Prostate gland (tissue), 2 donors: Measurements from ENCODE around the gene CDR2. TPM values are rescaled to one million over a fixed set of nuclear protein-coding genes. Genes with fewer than 3 reads are reported as not detected.

Source experiments
- DNase-seq: peaks from one replicate; pipeline ENCODE4 v3.0.0-alpha.2; 2019; ENCODE audit warnings: low spot score
- H3K27ac ChIP-seq, 2 donors: fragments of 200-600 bp; sonication (generic); 2 replicates each; pipeline ENCODE4 v1.5.1; 2017 to 2019
- H3K27me3 ChIP-seq: fragments of 200-600 bp; sonication (generic); replicated peaks from 2 replicates; pipeline ENCODE4 v1.5.1; 2019; ENCODE audit not compliant: insufficient read depth
- H3K36me3 ChIP-seq, 2 donors: fragments of 200-600 bp; sonication (generic); 1 replicate in 1 of 2; 2 replicates in 1 of 2; pipeline versions ENCODE4 v1.5.1 to v1.8.1; 2017 to 2019
- H3K4me1 ChIP-seq: fragments of 200-600 bp; sonication (generic); replicated peaks from 2 replicates; pipeline ENCODE4 v1.5.1; 2019
- H3K4me3 ChIP-seq, 2 donors: fragments of 200-600 bp; sonication (generic); 2 replicates each; pipeline ENCODE4 v1.5.1; 2017 to 2019
- H3K9me3 ChIP-seq: fragments of 200-600 bp; sonication (generic); 2 replicates; pipeline ENCODE4 v1.5.1; 2017
- POLR2A ChIP-seq: fragments of 450-650 bp; IDR thresholded peaks from one replicate; pipeline ENCODE4 v1.6.1; 2016; ENCODE audit warnings: antibody characterized with exemption, mild to moderate bottlenecking
- POLR2AphosphoS5 ChIP-seq: sonication (generic); formaldehyde crosslinking; IDR thresholded peaks from one replicate; pipeline ENCODE4 v1.6.1; 2017; ENCODE audit warnings: antibody characterized with exemption
- WGBS: methylation state at CpG from one replicate; pipeline ENCODE4 v1.1.5; 2018; 5-methylcytosine and 5-hydroxymethylcytosine counted together
- intact Hi-C: fragments of 100-400 bp; cut with DNase I; formaldehyde crosslinking; loops from one replicate; pipeline ENCODE4 v1.14.2; 2022
- total RNA-seq, 2 donors: library from RNA; depleted of rRNA; stranded (reverse); fragments of >200 nt; gene quantifications; one replicate each; pipeline ENCODE4 v1.1.0, GENCODE V29; 2016
- TF ChIP-seq, protein P1 (sequence below), 4 experiments: fragments of 200-600 bp in 2 of 4; fragments of 450-650 bp in 2 of 4; sonication (generic) in 2 of 4; IDR thresholded peaks; 1 replicate in 3 of 4; 2 replicates in 1 of 4; pipeline ENCODE4 v1.5.1; 2016 to 2019; ENCODE audit warnings: antibody characterized with exemption in 4 of 4, mild to moderate bottlenecking in 2 of 4, moderate library complexity in 2 of 4

Gene CDR2
- total RNA-seq, 2 donors from 2014 or later: 24.5 to 31.9 TPM

DNA sequence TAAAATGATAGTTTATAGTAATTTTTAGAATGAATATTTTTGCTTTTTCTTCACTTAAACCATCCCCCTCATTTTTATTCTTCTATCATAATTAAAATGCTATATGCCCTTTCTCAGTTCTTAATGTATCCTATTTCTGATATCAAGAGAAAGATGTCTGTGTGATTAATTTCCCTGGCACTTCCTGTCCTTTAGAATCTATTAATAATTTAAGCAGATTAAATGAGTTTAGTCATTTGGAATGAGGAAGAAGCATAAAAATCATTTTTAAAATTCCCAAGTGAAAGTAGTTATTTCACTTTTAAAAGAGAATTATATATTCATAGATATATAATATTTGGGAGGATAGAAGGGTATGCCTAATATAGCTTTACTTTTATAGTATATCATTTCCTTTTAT lies 27.8 kb upstream of the CDR2 start:
- H3K27me3 ChIP-seq: no peaks in the 10 kb centered on the region
- no peak overlapping the region for H3K27ac ChIP-seq
- H3K9me3 ChIP-seq: no peaks in the 10 kb centered on the region
- DNase-seq: no peak
- TF ChIP-seq POLR2AphosphoS5 (no peak), POLR2A (no peak)
- TF ChIP-seq, protein P1, sequence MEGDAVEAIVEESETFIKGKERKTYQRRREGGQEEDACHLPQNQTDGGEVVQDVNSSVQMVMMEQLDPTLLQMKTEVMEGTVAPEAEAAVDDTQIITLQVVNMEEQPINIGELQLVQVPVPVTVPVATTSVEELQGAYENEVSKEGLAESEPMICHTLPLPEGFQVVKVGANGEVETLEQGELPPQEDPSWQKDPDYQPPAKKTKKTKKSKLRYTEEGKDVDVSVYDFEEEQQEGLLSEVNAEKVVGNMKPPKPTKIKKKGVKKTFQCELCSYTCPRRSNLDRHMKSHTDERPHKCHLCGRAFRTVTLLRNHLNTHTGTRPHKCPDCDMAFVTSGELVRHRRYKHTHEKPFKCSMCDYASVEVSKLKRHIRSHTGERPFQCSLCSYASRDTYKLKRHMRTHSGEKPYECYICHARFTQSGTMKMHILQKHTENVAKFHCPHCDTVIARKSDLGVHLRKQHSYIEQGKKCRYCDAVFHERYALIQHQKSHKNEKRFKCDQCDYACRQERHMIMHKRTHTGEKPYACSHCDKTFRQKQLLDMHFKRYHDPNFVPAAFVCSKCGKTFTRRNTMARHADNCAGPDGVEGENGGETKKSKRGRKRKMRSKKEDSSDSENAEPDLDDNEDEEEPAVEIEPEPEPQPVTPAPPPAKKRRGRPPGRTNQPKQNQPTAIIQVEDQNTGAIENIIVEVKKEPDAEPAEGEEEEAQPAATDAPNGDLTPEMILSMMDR (IDR thresholded peaks at IDR 0.05): no peak
- no peak overlapping the region for H3K4me3 ChIP-seq
- intact Hi-C loops: no loop called here
- no peaks in the 10 kb centered on the region for H3K36me3 ChIP-seq
- no peaks in the 10 kb centered on the region for H3K4me1 ChIP-seq

DNA sequence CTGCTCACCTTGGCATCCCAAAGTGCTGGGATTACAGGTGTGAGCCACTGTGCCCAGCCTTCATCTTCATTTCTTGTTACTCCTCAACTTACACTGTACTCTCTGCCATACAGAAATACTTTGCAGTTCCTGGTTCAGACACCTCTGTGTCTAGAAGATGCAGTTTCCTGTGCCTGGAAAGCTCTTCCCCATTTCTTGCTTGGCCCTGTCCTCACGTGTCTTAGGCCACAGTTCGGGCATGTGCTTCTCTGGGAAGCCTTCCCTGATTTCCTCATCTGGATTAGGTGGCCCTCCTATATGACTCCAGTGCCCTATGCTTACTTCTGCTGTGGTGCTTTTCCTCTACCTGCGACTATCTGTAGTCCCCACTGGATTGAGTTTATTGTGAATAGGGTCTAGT lies 26.5 kb upstream of the CDR2 start:
- Histone ChIP-seq H3K27ac (no peak overlapping the region), H3K4me1 (no peaks in the 10 kb centered on the region), H3K9me3 (no peaks in the 10 kb centered on the region), H3K27me3 (no peaks in the 10 kb centered on the region), H3K4me3 (no peak overlapping the region), H3K36me3 (no peaks in the 10 kb centered on the region)
- DNase-seq: no peak
- TF ChIP-seq POLR2A (no peak), POLR2AphosphoS5 (no peak)
- TF ChIP-seq, protein P1 (IDR thresholded peaks at IDR 0.05): no peak
- intact Hi-C loops: no loop called here
- 100% methylated on average over 3 of the region's 3 CpGs for WGBS

GRCh38 chr16:22397931-22398330 lies 23.5 kb upstream of the CDR2 start:
- Histone ChIP-seq H3K27me3 (no peaks in the 10 kb centered on the region), H3K27ac (no peak overlapping the region), H3K4me1 (no peaks in the 10 kb centered on the region), H3K4me3 (no peak overlapping the region), H3K9me3 (no peaks in the 10 kb centered on the region), H3K36me3 (no peaks in the 10 kb centered on the region)
- intact Hi-C loops: loop anchor here (10.0 kb wide), 1 partner anchor 277 kb away; no protein-coding TSS in a partner anchor
- no peak for TF ChIP-seq POLR2A
- TF ChIP-seq POLR2AphosphoS5: no peak
- TF ChIP-seq, protein P1 (IDR thresholded peaks at IDR 0.05): no peak
- DNase-seq: no peak

- intact Hi-C loops: loop anchor here (10.0 kb wide), 1 partner anchor 277 kb away; no protein-coding TSS in a partner anchor
- Histone ChIP-seq H3K4me1 (no peaks in the 10 kb centered on the region), H3K4me3 (no peak overlapping the region), H3K27ac (no peak overlapping the region), H3K36me3 (no peaks in the 10 kb centered on the region), H3K27me3 (no peaks in the 10 kb centered on the region), H3K9me3 (no peaks in the 10 kb centered on the region)
- 13% methylated on average over 1 of the region's 1 CpG for WGBS
- TF ChIP-seq POLR2AphosphoS5: no peak
- TF ChIP-seq, protein P1 (IDR thresholded peaks at IDR 0.05): no peak
- TF ChIP-seq POLR2A: no peak
- no peak for DNase-seq
Observed at GRCh38 chr16:22397464-22397863, 23.0 kb upstream of the CDR2 start.

GRCh38 chr16:22395960-22396359 lies 21.5 kb upstream of the CDR2 start:
- Histone ChIP-seq H3K36me3 (no peaks in the 10 kb centered on the region), H3K27ac (no peak overlapping the region), H3K4me3 (no peak overlapping the region), H3K4me1 (no peaks in the 10 kb centered on the region), H3K9me3 (no peaks in the 10 kb centered on the region), H3K27me3 (no peaks in the 10 kb centered on the region)
- DNase-seq: no peak
- WGBS: 96% methylated on average over 4 of the region's 4 CpGs
- intact Hi-C loops: loop anchor here (10.0 kb wide), 1 partner anchor 279 kb away; no protein-coding TSS in a partner anchor
- TF ChIP-seq POLR2AphosphoS5 (no peak), POLR2A (no peak)
- TF ChIP-seq, protein P1 (IDR thresholded peaks at IDR 0.05): no peak
